OCI-M1 (cell line): Measurements from ENCODE around the gene COL13A1.
A peak's percentile ranks its signal among the peaks of the same experiment; 100 is the strongest.

Source experiments
- DNase-seq: peaks from one replicate; lab custom pipeline; 2025; lab: John Stamatoyannopoulos, UW

COL13A1 gene

GRCh38 chr10:69965919-69966662 is 164.4 kb downstream of the COL13A1 start:
- no peak for DNase-seq

GRCh38 chr10:69968830-69969229 is 167.1 kb downstream of the COL13A1 start:
- peak; percentile 6 for DNase-seq

- DNase-seq: no peak
Measured at GRCh38 chr10:69969977-69970376, 168.3 kb downstream of the COL13A1 start.

- DNase-seq: no peak
Measured at GRCh38 chr10:69972981-69973397, 171.3 kb downstream of the COL13A1 start.

GRCh38 chr10:69973678-69974077 is 172.0 kb downstream of the COL13A1 start:
- no peak for DNase-seq

GRCh38 chr10:69974551-69975155 is 172.9 kb downstream of the COL13A1 start:
- DNase-seq: no peak

GRCh38 chr10:69976795-69977546 is 175.3 kb downstream of the COL13A1 start:
- no peak for DNase-seq

- no peak for DNase-seq
Measured at GRCh38 chr10:69979174-69979573, 177.5 kb downstream of the COL13A1 start.

GRCh38 chr10:69980672-69981071 is 179.0 kb downstream of the COL13A1 start:
- no peak for DNase-seq

- no peak for DNase-seq
Measured at GRCh38 chr10:69988094-69988493, 186.4 kb downstream of the COL13A1 start.

GRCh38 chr10:69991151-69991550 is 189.4 kb downstream of the COL13A1 start:
- no peak for DNase-seq

- DNase-seq: peak; percentile 42
Measured at GRCh38 chr10:69994262-69994661, 192.6 kb downstream of the COL13A1 start.

GRCh38 chr10:69996611-69997010 is 194.9 kb downstream of the COL13A1 start:
- DNase-seq: no peak

- no peak for DNase-seq
Measured at GRCh38 chr10:70000262-70000661, 198.6 kb downstream of the COL13A1 start.

- DNase-seq: no peak
Measured at GRCh38 chr10:70007116-70007820, 205.6 kb downstream of the COL13A1 start.
